GM19099 (cell line): ENCODE data around the gene RPS21.

Experiments
- POLR2A ChIP-seq: IDR thresholded peaks from 3 replicates; pipeline ENCODE4 v1.6.1; 2011; ENCODE audit warnings: low read depth; ENCODE audit not compliant: insufficient read length; ENCODE audit errors: extremely low read depth

Gene RPS21

DNA sequence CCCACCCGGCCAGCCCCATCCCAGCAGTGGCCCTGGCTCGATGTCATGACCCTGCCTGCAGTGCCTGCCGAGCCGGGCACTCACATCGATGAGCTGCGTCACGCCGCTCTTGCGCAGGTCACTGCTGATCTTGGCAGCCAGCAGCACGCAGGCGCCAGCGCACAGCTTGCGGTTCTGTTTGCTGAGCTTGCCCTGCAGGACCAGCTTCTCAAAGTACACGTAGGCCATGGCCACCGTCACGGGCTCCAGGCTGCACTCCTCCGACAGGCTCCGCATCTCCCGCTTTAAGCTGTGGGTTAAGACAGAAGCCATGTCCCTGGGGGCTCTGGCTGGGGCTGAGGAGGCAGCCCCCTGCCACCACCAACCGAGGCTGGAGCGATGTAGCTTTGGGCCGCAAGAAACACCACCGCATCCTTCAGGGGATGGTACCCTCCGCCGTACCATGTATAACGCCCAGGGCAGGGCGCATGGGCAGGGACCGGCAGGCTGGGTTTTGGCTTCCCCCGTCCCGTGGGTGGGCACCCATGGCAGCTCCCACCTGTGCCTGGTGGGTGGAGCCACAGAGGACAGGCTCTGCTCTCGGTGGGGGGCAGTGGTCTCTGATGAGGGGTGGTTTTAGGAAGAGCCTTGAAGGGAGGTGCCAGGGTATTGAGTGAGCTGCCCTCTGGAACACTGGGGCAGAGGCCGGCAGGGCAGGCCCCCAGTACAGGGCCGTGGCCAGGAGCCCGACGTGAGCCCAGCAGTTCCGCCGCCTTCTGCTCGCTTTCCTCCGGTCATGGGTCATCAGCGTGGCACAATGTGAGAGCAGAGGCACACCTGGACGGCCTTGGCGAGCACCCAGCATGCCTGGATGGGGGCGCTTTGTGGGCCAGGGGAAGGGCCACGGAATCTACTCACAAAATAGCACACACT lies 4.5 kb downstream of the RPS21 start:
- TF ChIP-seq POLR2A, result no peak

DNA sequence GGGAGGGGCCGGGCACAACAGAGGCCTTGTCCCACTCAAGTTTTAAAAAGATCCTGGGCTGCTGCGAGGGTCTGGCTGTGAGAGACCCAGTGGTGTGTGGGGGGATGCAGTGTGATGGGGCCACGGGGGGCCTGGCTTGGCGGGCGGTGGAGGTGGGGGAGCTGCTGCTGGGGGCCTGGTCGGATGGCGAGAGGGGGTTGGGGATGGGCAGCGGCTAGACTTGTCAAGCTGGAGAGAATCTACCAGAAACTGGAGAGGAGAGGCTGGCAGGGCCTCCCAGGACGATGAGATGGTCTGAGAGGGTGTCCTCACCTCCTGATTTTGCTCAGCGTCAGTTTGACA lies 5.1 kb downstream of the RPS21 start:
- no peak for TF ChIP-seq POLR2A

DNA sequence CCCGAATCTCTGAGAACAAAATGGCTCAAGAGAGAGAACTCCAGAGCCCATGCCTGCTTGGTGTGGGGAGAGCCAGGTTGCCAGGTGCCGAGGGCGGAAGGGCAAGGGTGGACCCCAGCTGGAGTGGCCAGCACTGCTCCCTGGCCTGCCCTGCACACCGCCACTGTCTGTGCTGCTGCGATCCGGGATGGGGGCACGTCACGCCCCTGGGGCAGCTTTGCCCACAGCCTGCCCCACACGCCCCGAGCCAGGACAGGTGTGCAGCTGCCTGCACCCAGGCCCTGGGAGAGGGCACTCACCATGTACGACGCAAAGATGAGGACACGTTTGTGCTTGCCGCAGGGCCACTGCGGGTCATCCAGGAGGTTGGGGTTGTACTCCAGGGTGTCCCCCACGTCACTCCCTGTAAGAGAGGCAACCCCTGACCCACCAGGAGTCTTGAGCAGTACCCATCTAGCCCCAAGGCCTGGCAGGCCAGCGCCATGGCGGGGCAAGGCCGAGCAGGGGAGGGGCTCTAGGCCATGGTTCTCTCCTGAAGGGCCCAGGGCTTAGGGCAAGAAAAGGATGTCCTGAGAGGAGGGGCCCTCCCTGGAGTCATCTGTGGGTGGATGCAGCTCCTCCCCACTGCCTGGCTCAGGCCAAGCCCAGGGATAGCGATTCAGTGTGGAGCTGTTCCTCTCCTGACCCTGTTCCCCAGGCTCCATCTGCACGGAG lies 5.9 kb downstream of the RPS21 start:
- TF ChIP-seq POLR2A, result no peak

DNA sequence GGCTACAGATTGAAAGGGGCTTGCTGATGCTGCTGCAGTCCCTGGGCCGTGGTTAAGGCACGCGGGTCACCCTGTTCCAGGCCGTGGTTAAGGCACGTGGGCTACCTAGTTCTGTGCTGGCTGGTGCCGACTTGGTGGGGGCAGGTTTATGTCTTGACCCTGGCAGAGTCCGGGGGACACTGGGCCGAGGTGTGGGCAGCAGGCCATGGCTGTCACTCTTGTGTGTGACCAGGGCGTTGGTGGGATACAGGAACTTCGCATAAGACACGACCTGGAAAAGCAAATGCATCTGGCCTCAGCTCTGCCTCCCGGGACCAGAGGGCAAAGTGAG lies 6.4 kb downstream of the RPS21 start:
- no peak for TF ChIP-seq POLR2A

DNA sequence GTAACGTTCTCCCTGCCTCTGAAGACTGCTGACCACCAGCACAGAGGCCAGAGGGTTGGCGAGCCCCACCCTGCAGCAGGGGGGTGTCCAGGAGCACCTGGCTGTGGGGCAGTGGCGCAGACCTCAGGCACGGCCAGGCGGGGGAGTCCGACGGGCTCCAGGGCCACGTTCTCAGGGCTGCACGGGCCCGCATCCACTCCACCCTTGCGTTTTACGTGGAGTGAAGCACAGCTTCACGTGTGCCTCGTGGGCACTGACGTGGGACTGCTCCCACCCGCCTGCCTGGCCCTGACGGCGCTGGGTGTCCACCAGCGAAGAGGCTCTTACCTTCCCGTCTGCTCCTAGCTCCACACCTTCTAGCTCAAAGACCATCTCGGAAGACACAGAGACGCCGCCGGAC lies 6.9 kb downstream of the RPS21 start:
- TF ChIP-seq POLR2A, result no peak

DNA sequence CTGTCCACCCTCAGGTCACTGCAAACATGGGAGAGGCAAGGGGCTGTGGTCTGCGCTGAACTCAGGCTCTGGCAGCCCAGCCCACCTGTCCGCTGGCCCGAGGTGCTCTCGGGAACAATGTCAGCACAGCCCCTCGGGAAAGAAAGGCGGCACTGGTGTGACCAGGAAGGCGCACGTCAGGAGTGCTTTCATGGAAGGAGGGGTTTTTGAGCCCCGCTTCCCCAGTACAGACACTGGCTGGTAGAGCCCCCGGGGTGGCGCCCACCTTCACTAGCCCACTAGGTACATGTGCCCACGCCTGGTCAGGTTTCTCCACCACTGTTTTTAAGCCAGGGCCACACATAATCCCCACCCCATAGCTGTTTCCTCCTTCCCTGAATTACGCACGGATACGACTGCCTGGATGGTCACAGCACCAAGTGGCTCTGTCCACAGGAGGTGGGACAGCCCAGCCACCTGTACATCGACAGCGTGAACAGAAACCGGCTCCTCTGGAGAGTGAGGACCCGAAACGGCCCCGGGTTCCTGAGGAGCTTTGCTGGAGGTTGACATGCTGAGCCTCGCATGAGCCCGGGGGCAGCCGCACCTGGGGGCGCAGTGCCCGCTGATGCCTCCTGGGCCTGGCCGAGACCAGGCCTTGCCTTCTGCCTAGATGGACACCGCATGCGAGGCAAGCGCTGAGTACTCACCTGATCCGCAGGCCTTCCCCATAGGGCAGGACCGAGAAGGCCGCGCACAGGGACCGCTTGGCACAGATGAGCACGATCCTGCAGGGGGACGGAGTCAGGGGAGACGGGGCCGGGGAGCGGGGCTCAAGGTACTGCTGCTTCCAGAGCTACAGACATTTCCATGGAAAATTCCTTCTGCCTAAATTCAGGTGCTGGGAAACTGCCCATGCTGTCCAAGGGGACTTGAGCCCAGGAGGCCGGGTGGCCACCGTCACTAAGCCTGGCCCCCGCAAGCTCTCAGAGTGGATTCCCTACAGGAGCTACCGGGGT lies 7.6 kb downstream of the RPS21 start:
- no peak for TF ChIP-seq POLR2A

DNA sequence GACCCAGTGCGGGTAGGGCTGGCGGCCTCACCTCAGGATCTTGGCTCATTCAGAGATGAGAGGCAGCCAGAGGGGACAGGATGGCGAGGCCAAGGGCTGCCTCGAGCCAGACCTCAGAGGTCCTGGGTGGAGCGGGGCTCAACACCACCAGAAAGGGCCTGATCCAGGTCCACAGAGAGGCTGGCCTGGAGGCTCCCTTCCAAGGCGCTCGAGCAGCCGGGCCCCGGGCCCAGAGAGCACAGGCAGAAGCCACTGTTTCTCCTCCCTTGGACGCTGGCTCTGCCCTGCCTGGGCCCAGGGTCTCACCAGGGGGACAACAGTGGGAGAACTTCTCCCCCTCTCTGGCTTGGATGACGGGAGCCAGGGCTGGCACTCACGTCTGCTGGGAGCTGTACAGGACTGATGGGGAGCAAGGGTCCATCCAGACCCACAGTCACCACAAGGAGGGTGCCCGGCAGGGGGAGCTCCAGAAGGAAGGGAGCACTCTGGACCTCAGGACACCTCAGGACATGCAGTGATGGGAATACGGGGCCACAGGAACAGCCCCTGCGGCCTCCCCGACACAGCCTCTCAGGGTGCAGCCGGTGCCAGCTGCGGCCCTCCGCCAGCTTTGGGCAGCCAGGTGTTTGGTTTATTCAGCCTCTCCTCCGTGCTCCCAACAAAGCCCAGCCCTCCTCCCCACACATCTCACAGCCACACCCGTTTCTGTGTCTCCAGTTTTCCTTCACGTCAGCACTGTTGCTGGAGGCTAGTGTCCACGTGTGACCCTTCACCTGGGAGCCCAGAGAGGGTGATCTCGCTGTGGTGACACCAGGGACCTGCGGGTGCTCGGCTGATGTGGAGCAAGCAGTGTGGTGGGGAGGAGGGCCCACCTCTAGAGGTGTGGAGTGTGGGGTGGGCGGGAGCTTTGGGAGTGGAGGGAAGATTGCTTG lies 8.7 kb downstream of the RPS21 start:
- TF ChIP-seq POLR2A, result no peak

DNA sequence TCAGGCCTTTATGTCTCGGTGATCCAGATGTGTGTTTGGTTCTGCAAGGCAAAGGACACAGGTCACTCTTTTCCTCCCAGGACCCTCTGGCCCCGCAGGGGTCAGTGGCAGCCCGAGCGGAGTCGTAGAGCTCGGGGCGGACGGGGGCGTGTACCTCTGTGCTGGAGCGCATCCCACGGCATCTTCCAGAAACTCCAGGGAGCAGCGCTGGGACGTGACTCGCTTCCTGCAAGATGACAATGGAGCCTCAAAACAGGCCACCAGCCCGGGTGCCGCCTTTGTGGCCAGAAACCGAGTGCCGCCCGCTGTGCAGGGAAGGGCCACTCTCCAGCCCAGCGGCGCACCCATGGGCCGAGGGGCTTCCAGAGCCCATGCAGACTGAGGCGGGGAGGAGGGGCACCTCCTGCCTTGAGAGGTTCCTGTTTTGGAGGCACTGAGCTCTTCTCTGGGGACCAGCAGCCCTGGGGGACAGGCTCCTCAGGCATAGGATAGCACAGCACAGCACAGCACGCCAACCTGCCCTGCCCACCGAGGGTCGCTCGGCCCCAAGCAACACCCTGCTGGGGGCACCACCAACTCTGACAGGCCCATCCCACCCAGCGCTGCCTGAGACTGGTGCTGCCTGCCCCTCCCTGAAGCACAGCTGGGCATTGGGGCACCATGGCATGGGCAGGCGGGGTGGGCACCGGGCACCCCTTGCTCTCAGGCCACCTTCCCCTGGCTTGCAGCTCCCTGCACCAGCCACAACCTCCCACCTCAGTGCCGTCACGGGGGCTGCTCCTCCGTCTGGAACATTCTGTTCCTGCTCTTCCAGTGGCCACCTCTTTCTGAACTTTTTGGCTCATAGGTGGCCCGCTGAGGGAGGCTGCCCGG lies 9.7 kb downstream of the RPS21 start:
- no peak for TF ChIP-seq POLR2A

DNA sequence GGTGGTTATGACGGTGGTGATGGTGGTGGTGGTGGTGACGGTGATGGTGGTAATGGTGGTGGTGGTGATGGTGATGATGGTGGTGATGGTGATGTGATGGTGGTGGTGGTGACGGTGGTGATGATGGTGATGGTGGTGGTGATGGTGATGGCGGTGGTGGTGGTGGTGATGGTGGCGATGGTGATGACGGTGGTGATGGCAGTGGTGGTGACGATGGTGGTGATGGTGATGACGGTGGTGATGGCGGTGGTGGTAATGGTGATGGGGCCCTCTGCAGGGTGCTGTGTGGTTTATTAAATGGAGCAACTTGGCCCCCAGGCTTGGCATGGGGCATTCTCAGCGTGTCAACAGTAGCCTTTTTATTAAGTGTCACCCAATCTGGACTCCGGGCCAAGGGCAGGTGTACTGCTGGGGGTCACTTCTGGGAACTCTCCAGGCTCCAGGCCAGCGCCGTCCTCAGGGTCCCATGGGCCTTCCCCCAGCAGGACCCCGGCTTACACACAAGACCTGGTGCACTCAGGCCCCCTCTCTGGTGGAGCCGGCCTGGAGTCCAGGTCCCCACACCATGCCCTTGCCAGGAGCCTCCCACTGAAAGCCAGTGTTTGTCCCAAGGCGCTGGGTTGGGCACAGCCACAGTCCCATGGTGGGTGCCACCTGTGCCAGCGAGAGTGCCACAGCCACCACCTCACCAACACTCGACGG lies 11.4 kb downstream of the RPS21 start:
- TF ChIP-seq POLR2A, result no peak

DNA sequence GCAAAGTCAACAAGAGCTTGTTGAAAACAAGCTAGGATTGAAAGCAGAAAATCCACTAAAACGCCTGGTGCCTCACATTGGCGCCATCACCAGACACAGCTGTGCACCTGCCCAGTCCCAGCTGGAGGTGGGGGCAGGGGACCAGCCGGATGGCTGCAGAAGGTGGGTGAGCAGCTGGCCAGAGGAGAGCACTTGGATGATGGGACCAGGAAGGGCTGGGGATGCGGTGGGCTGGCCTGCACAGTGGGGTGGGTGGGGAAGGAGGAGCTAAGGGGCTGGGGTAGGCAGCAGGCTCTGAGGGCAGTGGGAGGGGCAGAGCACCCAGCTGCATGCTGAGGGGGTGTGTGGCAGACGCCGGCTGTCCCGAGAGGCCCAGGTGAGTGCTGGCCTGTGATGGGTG lies 13.1 kb downstream of the RPS21 start:
- no peak for TF ChIP-seq POLR2A

DNA sequence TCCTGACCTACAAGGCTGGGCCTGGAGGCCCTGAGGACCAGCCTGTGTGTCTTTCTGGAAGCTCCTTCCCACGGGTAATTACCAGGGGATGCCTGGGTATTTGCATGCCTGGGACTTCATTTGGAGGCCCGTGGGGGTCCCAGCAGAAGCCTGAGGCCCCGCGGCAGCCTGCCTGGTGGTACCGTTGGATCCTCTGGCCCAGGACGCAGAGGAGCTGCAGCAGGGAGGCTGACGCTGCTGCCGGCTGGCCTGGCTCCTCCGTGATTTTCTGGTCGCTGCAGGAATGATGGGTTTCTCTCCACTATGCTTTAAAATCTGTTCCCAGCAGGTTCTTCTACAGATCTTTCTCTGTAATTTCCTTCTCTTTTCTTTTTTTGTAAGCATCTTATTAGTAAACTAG lies 13.6 kb downstream of the RPS21 start:
- TF ChIP-seq POLR2A, result no peak

DNA sequence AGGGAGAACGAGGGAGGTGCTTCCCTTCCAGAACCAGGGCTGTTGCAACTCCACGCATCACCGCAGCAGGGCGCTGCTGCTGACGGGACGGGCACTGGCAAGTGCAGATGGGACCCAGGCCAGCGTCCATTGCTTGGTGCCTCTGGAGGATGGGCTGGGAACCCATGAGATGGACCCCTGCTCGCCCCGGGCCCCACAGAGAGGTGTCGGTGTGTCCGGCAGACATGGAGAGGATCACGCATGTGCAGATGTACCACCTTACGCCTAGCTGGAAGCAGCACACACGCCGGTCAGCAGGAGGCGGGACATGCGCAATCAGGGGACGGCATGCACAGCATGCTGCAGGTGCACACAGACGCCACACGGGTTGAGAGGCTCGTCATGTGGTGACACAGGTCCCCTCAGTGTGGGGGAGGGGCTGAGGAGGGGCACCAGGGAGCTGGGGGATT lies 14.5 kb downstream of the RPS21 start:
- TF ChIP-seq POLR2A, result no peak
